ENCODE data around the gene ENTPD1.
A peak's percentile ranks its signal among the peaks of the same experiment; 100 is the strongest.

Gene ENTPD1

GRCh38 chr10:95758351-95759025 is 2.5 kb downstream of the ENTPD1 start:
- Histone ChIP-seq H3K18ac (ENCODE audit: low read length) (no peak overlapping the region), H3K9ac (ENCODE audit: low read depth, low read length, poor library complexity) (no peak overlapping the region), H3K27me3 (ENCODE audit: control insufficient read depth in 3 of 3, insufficient read depth in 3 of 3, low read depth in 1 of 3, low read length in 3 of 3) (peaks cover 0 to 7% (median 0%) of the 10 kb centered on the region in 3 experiments), H3K14ac (ENCODE audit: low read length) (peak overlapping the region; percentile 57), H4K8ac (ENCODE audit: low read depth, low read length) (no peak overlapping the region), H2AK5ac (ENCODE audit: low read depth, low read length) (no peak overlapping the region), H2BK120ac (ENCODE audit: low read depth, low read length) (no peak overlapping the region), H3K4ac (ENCODE audit: low read length) (no peak overlapping the region), H2BK12ac (ENCODE audit: low read length) (no peak overlapping the region), H3K4me3 (ENCODE audit: low read length in 2 of 2) (no peak overlapping the region), H4K91ac (ENCODE audit: low read depth, low read length, poor library complexity) (no peak overlapping the region), H3K4me2 (ENCODE audit: insufficient read depth, low read length, poor library complexity, severe bottlenecking) (no peak overlapping the region), H3K4me1 (ENCODE audit: control insufficient read depth in 2 of 2, insufficient read depth in 1 of 2, low read depth in 1 of 2, low read length in 2 of 2) (peaks cover 5 to 8% of the 10 kb centered on the region in 2 donors), H2AFZ (ENCODE audit: low read length) (peak overlapping the region; percentile 37), H3K79me1 (ENCODE audit: low read depth, low read length) (no peaks in the 10 kb centered on the region), H2BK15ac (ENCODE audit: low read length) (no peak overlapping the region), H3K9me3 (replicated peaks in 1 of 2; ENCODE audit: control insufficient read depth in 2 of 2, insufficient read depth in 1 of 2, low read depth in 1 of 2, low read length in 2 of 2) (no peaks in the 10 kb centered on the region), H3K27ac (replicated peaks; ENCODE audit: low read length) (no peak overlapping the region), H2BK5ac (ENCODE audit: low read length) (no peak overlapping the region), H3K23ac (ENCODE audit: low read depth, low read length, poor library complexity) (no peak overlapping the region), H3K36me3 (replicated peaks in 1 of 2; ENCODE audit: control insufficient read depth in 2 of 2, insufficient read depth in 2 of 2, low read length in 2 of 2) (no peaks in the 10 kb centered on the region)
- WGBS, 2 donors (ENCODE audit: extremely low coverage in 2 of 2, insufficient read length in 2 of 2, insufficient replicate concordance in 1 of 2): no CpG with 5 or more reads among the region's 2 CpGs
- no peak for DNase-seq (ENCODE audit: low spot score)

GRCh38 chr10:95759233-95759826 is 3.4 kb downstream of the ENTPD1 start:
- H3K14ac ChIP-seq (ENCODE audit: low read length): no peak overlapping the region
- peaks cover 5 to 8% of the 10 kb centered on the region in 2 donors for H3K4me1 ChIP-seq (ENCODE audit: control insufficient read depth in 2 of 2, insufficient read depth in 1 of 2, low read depth in 1 of 2, low read length in 2 of 2)
- H2BK5ac ChIP-seq (ENCODE audit: low read length): no peak overlapping the region
- no peak overlapping the region for H2BK12ac ChIP-seq (ENCODE audit: low read length)
- no peak overlapping the region for H3K4ac ChIP-seq (ENCODE audit: low read length)
- H3K36me3 ChIP-seq (replicated peaks in 1 of 2; ENCODE audit: control insufficient read depth in 2 of 2, insufficient read depth in 2 of 2, low read length in 2 of 2): no peaks in the 10 kb centered on the region
- H3K4me3 ChIP-seq (ENCODE audit: low read length in 2 of 2): no peak overlapping the region
- H4K91ac ChIP-seq (ENCODE audit: low read depth, low read length, poor library complexity): no peak overlapping the region
- no peak overlapping the region for H3K27ac ChIP-seq (replicated peaks; ENCODE audit: low read length)
- no peak overlapping the region for H3K4me2 ChIP-seq (ENCODE audit: insufficient read depth, low read length, poor library complexity, severe bottlenecking)
- no peak overlapping the region for H4K8ac ChIP-seq (ENCODE audit: low read depth, low read length)
- peak overlapping the region; percentile 37 for H2AFZ ChIP-seq (ENCODE audit: low read length)
- DNase-seq (ENCODE audit: low spot score): no peak
- H3K9me3 ChIP-seq (replicated peaks in 1 of 2; ENCODE audit: control insufficient read depth in 2 of 2, insufficient read depth in 1 of 2, low read depth in 1 of 2, low read length in 2 of 2): no peaks in the 10 kb centered on the region
- WGBS, 2 donors (ENCODE audit: extremely low coverage in 2 of 2, insufficient read length in 2 of 2, insufficient replicate concordance in 1 of 2): no CpG with 5 or more reads among the region's 3 CpGs
- no peak overlapping the region for H3K18ac ChIP-seq (ENCODE audit: low read length)
- H2AK5ac ChIP-seq (ENCODE audit: low read depth, low read length): no peak overlapping the region
- H3K27me3 ChIP-seq (ENCODE audit: control insufficient read depth in 3 of 3, insufficient read depth in 3 of 3, low read depth in 1 of 3, low read length in 3 of 3): peaks cover 0 to 7% (median 0%) of the 10 kb centered on the region in 3 experiments
- no peak overlapping the region for H2BK120ac ChIP-seq (ENCODE audit: low read depth, low read length)
- H3K79me1 ChIP-seq (ENCODE audit: low read depth, low read length): no peaks in the 10 kb centered on the region
- no peak overlapping the region for H2BK15ac ChIP-seq (ENCODE audit: low read length)
- no peak overlapping the region for H3K9ac ChIP-seq (ENCODE audit: low read depth, low read length, poor library complexity)
- H3K23ac ChIP-seq (ENCODE audit: low read depth, low read length, poor library complexity): no peak overlapping the region

GRCh38 chr10:95761939-95762492 is 6.1 kb downstream of the ENTPD1 start:
- no peak overlapping the region for H2BK15ac ChIP-seq (ENCODE audit: low read length)
- H4K91ac ChIP-seq (ENCODE audit: low read depth, low read length, poor library complexity): no peak overlapping the region
- H3K27me3 ChIP-seq (ENCODE audit: control insufficient read depth in 3 of 3, insufficient read depth in 3 of 3, low read depth in 1 of 3, low read length in 3 of 3): no peaks in the 10 kb centered on the region
- H3K79me1 ChIP-seq (ENCODE audit: low read depth, low read length): no peaks in the 10 kb centered on the region
- no peak overlapping the region for H2BK12ac ChIP-seq (ENCODE audit: low read length)
- H3K27ac ChIP-seq (replicated peaks; ENCODE audit: low read length): no peak overlapping the region
- peaks cover 0 to 3% of the 10 kb centered on the region in 2 donors for H3K4me1 ChIP-seq (ENCODE audit: control insufficient read depth in 2 of 2, insufficient read depth in 1 of 2, low read depth in 1 of 2, low read length in 2 of 2)
- no peak overlapping the region for H3K14ac ChIP-seq (ENCODE audit: low read length)
- no CpG with 5 or more reads among the region's 3 CpGs for WGBS, 2 donors (ENCODE audit: extremely low coverage in 2 of 2, insufficient read length in 2 of 2, insufficient replicate concordance in 1 of 2)
- no peak overlapping the region for H2BK5ac ChIP-seq (ENCODE audit: low read length)
- H4K8ac ChIP-seq (ENCODE audit: low read depth, low read length): no peak overlapping the region
- H2BK120ac ChIP-seq (ENCODE audit: low read depth, low read length): no peak overlapping the region
- no peak overlapping the region for H3K4me2 ChIP-seq (ENCODE audit: insufficient read depth, low read length, poor library complexity, severe bottlenecking)
- H3K4me3 ChIP-seq (ENCODE audit: low read length in 2 of 2): no peak overlapping the region
- H2AK5ac ChIP-seq (ENCODE audit: low read depth, low read length): no peak overlapping the region
- no peak overlapping the region for H3K23ac ChIP-seq (ENCODE audit: low read depth, low read length, poor library complexity)
- H3K9ac ChIP-seq (ENCODE audit: low read depth, low read length, poor library complexity): no peak overlapping the region
- DNase-seq (ENCODE audit: low spot score): no peak
- no peaks in the 10 kb centered on the region for H3K36me3 ChIP-seq (replicated peaks in 1 of 2; ENCODE audit: control insufficient read depth in 2 of 2, insufficient read depth in 2 of 2, low read length in 2 of 2)
- H3K9me3 ChIP-seq (replicated peaks in 1 of 2; ENCODE audit: control insufficient read depth in 2 of 2, insufficient read depth in 1 of 2, low read depth in 1 of 2, low read length in 2 of 2): no peaks in the 10 kb centered on the region
- H3K18ac ChIP-seq (ENCODE audit: low read length): no peak overlapping the region
- H3K4ac ChIP-seq (ENCODE audit: low read length): no peak overlapping the region
- H2AFZ ChIP-seq (ENCODE audit: low read length): no peak overlapping the region

- Histone ChIP-seq H2BK15ac (ENCODE audit: low read length) (no peak overlapping the region), H3K79me1 (ENCODE audit: low read depth, low read length) (no peaks in the 10 kb centered on the region), H4K91ac (ENCODE audit: low read depth, low read length, poor library complexity) (no peak overlapping the region), H2AK5ac (ENCODE audit: low read depth, low read length) (no peak overlapping the region), H3K4ac (ENCODE audit: low read length) (no peak overlapping the region), H4K8ac (ENCODE audit: low read depth, low read length) (no peak overlapping the region), H3K4me2 (ENCODE audit: insufficient read depth, low read length, poor library complexity, severe bottlenecking) (no peak overlapping the region), H3K9ac (ENCODE audit: low read depth, low read length, poor library complexity) (no peak overlapping the region), H3K14ac (ENCODE audit: low read length) (no peak overlapping the region), H3K23ac (ENCODE audit: low read depth, low read length, poor library complexity) (no peak overlapping the region), H3K27me3 (ENCODE audit: control insufficient read depth in 3 of 3, insufficient read depth in 3 of 3, low read depth in 1 of 3, low read length in 3 of 3) (no peaks in the 10 kb centered on the region), H3K4me1 (ENCODE audit: control insufficient read depth in 2 of 2, insufficient read depth in 1 of 2, low read depth in 1 of 2, low read length in 2 of 2) (no peaks in the 10 kb centered on the region), H2BK120ac (ENCODE audit: low read depth, low read length) (no peak overlapping the region), H3K27ac (replicated peaks; ENCODE audit: low read length) (no peak overlapping the region), H2BK12ac (ENCODE audit: low read length) (no peak overlapping the region), H2AFZ (ENCODE audit: low read length) (no peak overlapping the region), H3K36me3 (replicated peaks in 1 of 2; ENCODE audit: control insufficient read depth in 2 of 2, insufficient read depth in 2 of 2, low read length in 2 of 2) (no peaks in the 10 kb centered on the region), H3K18ac (ENCODE audit: low read length) (no peak overlapping the region), H2BK5ac (ENCODE audit: low read length) (no peak overlapping the region), H3K4me3 (ENCODE audit: low read length in 2 of 2) (no peak overlapping the region), H3K9me3 (replicated peaks in 1 of 2; ENCODE audit: control insufficient read depth in 2 of 2, insufficient read depth in 1 of 2, low read depth in 1 of 2, low read length in 2 of 2) (no peaks in the 10 kb centered on the region)
- no peak for DNase-seq (ENCODE audit: low spot score)
Measured at GRCh38 chr10:95767884-95768556, 12.1 kb downstream of the ENTPD1 start.
